CD4-positive, alpha-beta memory T cell (primary cell): Measurements from ENCODE around the gene FAM47A. TPM values are rescaled to one million over a fixed set of nuclear protein-coding genes. Genes with fewer than 3 reads are reported as not detected.

Experiments
- CTCF ChIA-PET: fragments of 350-600 bp; sonication (Branson Sonifier 250); formaldehyde crosslinking; loops from one replicate; lab custom pipeline; 2021; ENCODE audit warnings: inconsistent platforms; ENCODE audit not compliant: partially characterized antibody; lab: Charles Lee
- POLR2A ChIA-PET: fragments of 350-600 bp; sonication (Branson Sonifier 250); formaldehyde crosslinking; loops from one replicate; lab custom pipeline; 2021; ENCODE audit not compliant: partially characterized antibody; lab: Charles Lee
- DNase-seq, 5 donors: peaks; one replicate each; pipeline versions ENCODE4 v3.0.0 to v3.0.0-alpha.2; 2020 to 2022; ENCODE audit warnings: mixed read lengths in 1 of 5
- H3K27ac ChIP-seq: one replicate; pipeline ENCODE4 v1.7.0; 2013; ENCODE audit warnings: low read depth, low read length
- H3K27me3 ChIP-seq: 2 replicates; pipeline ENCODE4 v1.7.0; 2013; ENCODE audit warnings: mild to moderate bottlenecking, low read length, moderate library complexity; ENCODE audit not compliant: insufficient read depth
- H3K36me3 ChIP-seq: 2 replicates; pipeline ENCODE4 v1.7.0; 2013; ENCODE audit warnings: mild to moderate bottlenecking, low read length, moderate library complexity; ENCODE audit not compliant: insufficient read depth
- H3K4me1 ChIP-seq: 2 replicates; pipeline ENCODE4 v1.7.0; 2013; ENCODE audit warnings: mild to moderate bottlenecking, low read length, moderate library complexity; ENCODE audit not compliant: insufficient read depth
- H3K4me3 ChIP-seq, 2 donors: one replicate each; pipeline ENCODE4 v1.7.0; 2013; ENCODE audit warnings: low read length in 2 of 2, mild to moderate bottlenecking in 1 of 2
- H3K9me3 ChIP-seq, 2 donors: one replicate each; pipeline ENCODE4 v1.7.0; 2013; ENCODE audit warnings: low read length in 2 of 2, control low read depth in 1 of 2; ENCODE audit not compliant: control insufficient read depth in 1 of 2
- H3K27ac Mint-ChIP-seq, 7 donors: one replicate each; pipeline ENCODE4 v1.8.0; 2020 to 2021; ENCODE audit warnings: mixed read lengths in 7 of 7, mild to moderate bottlenecking in 6 of 7, inconsistent platforms in 3 of 7, moderate library complexity in 3 of 7
- H3K27me3 Mint-ChIP-seq, 2 donors: one replicate each; pipeline ENCODE4 v1.8.0; 2020 to 2021; ENCODE audit warnings: mixed read lengths in 2 of 2
- H3K36me3 Mint-ChIP-seq, 2 donors: one replicate each; pipeline ENCODE4 v1.8.0; 2020 to 2021; ENCODE audit warnings: mixed read lengths in 2 of 2, inconsistent platforms in 1 of 2, mild to moderate bottlenecking in 1 of 2
- H3K4me1 Mint-ChIP-seq, 4 donors: one replicate each; pipeline ENCODE4 v1.8.0; 2020 to 2021; ENCODE audit warnings: mixed read lengths in 4 of 4, mild to moderate bottlenecking in 1 of 4
- H3K4me3 Mint-ChIP-seq, 8 donors: one replicate each; pipeline ENCODE4 v1.8.0; 2020 to 2021; ENCODE audit warnings: mixed read lengths in 8 of 8, mild to moderate bottlenecking in 7 of 8, moderate library complexity in 6 of 8, inconsistent platforms in 3 of 8
- H3K9me3 Mint-ChIP-seq, 8 donors: one replicate each; pipeline ENCODE4 v1.8.0; 2020 to 2021; ENCODE audit warnings: mixed read lengths in 8 of 8, mild to moderate bottlenecking in 5 of 8, inconsistent platforms in 3 of 8, moderate library complexity in 1 of 8
- intact Hi-C: fragments of 100-400 bp; cut with micrococcal nuclease; formaldehyde crosslinking; loops from one replicate; pipeline ENCODE4 v1.15.1; 2023
- polyA plus RNA-seq, 2 donors: library from polyadenylated mRNA; unstranded; fragments of 300-500 nt; fragmentation: Illumina TruSeq; gene quantifications; one replicate each; pipeline ENCODE4 v1.2.3, GENCODE V29; 2021
- total RNA-seq, 2 experiments: library from RNA; stranded (reverse); gene quantifications; one replicate each; pipeline ENCODE4 v1.2.3, GENCODE V29; 2021

Gene FAM47A
- total RNA-seq (not detected), polyA plus RNA-seq (not detected)

GRCh38 chrX:34132028-34132427 is at the start of gene FAM47A:
Gene FAM47A (minus strand): TSS chrX:34132314. CDS start chrX:34132278, 36 bp downstream.
- H3K4me3 Mint-ChIP-seq, result no peak within 1 kb of the TSS
- Histone ChIP-seq H3K27ac (no peak within 1 kb of the TSS), H3K4me1 (no peaks in the 10 kb centered on the region), H3K27me3 (no peaks in the 10 kb centered on the region), H3K4me3 (no peak within 1 kb of the TSS), H3K9me3 (no peaks in the 10 kb centered on the region), H3K36me3 (no peaks in the 10 kb centered on the region)
- no peaks in the 10 kb centered on the region for H3K36me3 Mint-ChIP-seq
- intact Hi-C loops, result no loop called here
- H3K4me1 Mint-ChIP-seq, result no peaks in the 10 kb centered on the region
- CTCF ChIA-PET, result no interaction called here
- POLR2A ChIA-PET, result no interaction called here
- no peak for DNase-seq
- H3K27me3 Mint-ChIP-seq, result no peaks in the 10 kb centered on the region
- no peak within 1 kb of the TSS for H3K27ac Mint-ChIP-seq
- H3K9me3 Mint-ChIP-seq, result peaks cover 0 to 19% (median 3%) of the 10 kb centered on the region in 8 donors

GRCh38 chrX:34147345-34147744 is 15.2 kb upstream of the FAM47A start:
- Histone ChIP-seq H3K4me3 (no peak overlapping the region), H3K9me3 (no peaks in the 10 kb centered on the region), H3K27ac (no peak overlapping the region), H3K27me3 (no peaks in the 10 kb centered on the region), H3K36me3 (no peaks in the 10 kb centered on the region), H3K4me1 (no peaks in the 10 kb centered on the region)
- intact Hi-C loops, result no loop called here
- POLR2A ChIA-PET, result no interaction called here
- Mint-ChIP-seq H3K9me3 (peaks cover 0 to 5% (median 0%) of the 10 kb centered on the region in 8 donors), H3K27ac (no peak overlapping the region), H3K4me1 (no peaks in the 10 kb centered on the region), H3K36me3 (no peaks in the 10 kb centered on the region), H3K27me3 (no peaks in the 10 kb centered on the region), H3K4me3 (no peak overlapping the region)
- DNase-seq, result no peak
- CTCF ChIA-PET, result no interaction called here

GRCh38 chrX:34146906-34147305 is 14.8 kb upstream of the FAM47A start:
- Histone ChIP-seq H3K4me3 (no peak overlapping the region), H3K36me3 (no peaks in the 10 kb centered on the region), H3K9me3 (no peaks in the 10 kb centered on the region), H3K27me3 (no peaks in the 10 kb centered on the region), H3K27ac (no peak overlapping the region), H3K4me1 (no peaks in the 10 kb centered on the region)
- Mint-ChIP-seq H3K27ac (no peak overlapping the region), H3K4me3 (no peak overlapping the region), H3K4me1 (no peaks in the 10 kb centered on the region), H3K27me3 (no peaks in the 10 kb centered on the region), H3K36me3 (no peaks in the 10 kb centered on the region), H3K9me3 (peaks cover 0 to 5% (median 0%) of the 10 kb centered on the region in 8 donors)
- POLR2A ChIA-PET, result no interaction called here
- CTCF ChIA-PET, result no interaction called here
- no peak for DNase-seq
- intact Hi-C loops, result no loop called here

GRCh38 chrX:34144246-34144645 is 12.1 kb upstream of the FAM47A start:
- Mint-ChIP-seq H3K4me3 (no peak overlapping the region), H3K27ac (no peak overlapping the region), H3K4me1 (no peaks in the 10 kb centered on the region), H3K27me3 (no peaks in the 10 kb centered on the region), H3K36me3 (no peaks in the 10 kb centered on the region), H3K9me3 (peaks cover 0 to 5% (median 0%) of the 10 kb centered on the region in 8 donors)
- Histone ChIP-seq H3K4me1 (no peaks in the 10 kb centered on the region), H3K9me3 (no peaks in the 10 kb centered on the region), H3K4me3 (no peak overlapping the region), H3K27ac (no peak overlapping the region), H3K27me3 (no peaks in the 10 kb centered on the region), H3K36me3 (no peaks in the 10 kb centered on the region)
- intact Hi-C loops, result no loop called here
- DNase-seq, result no peak
- ChIA-PET POLR2A (no interaction called here), CTCF (no interaction called here)

- POLR2A ChIA-PET, result no interaction called here
- Mint-ChIP-seq H3K27me3 (no peaks in the 10 kb centered on the region), H3K36me3 (no peaks in the 10 kb centered on the region), H3K9me3 (peaks cover 0 to 1% (median 0%) of the 10 kb centered on the region in 8 donors), H3K4me3 (no peak overlapping the region), H3K27ac (no peak overlapping the region), H3K4me1 (no peaks in the 10 kb centered on the region)
- Histone ChIP-seq H3K9me3 (no peaks in the 10 kb centered on the region), H3K4me3 (no peak overlapping the region), H3K27me3 (no peaks in the 10 kb centered on the region), H3K36me3 (no peaks in the 10 kb centered on the region), H3K4me1 (no peaks in the 10 kb centered on the region), H3K27ac (no peak overlapping the region)
- no peak for DNase-seq
- intact Hi-C loops, result no loop called here
- CTCF ChIA-PET, result no interaction called here
Measured at GRCh38 chrX:34140816-34141215, 8.7 kb upstream of the FAM47A start.

- intact Hi-C loops, result no loop called here
- Mint-ChIP-seq H3K27me3 (no peaks in the 10 kb centered on the region), H3K4me1 (no peaks in the 10 kb centered on the region), H3K9me3 (peaks cover 0 to 19% (median 3%) of the 10 kb centered on the region in 8 donors), H3K27ac (no peak overlapping the region), H3K36me3 (no peaks in the 10 kb centered on the region), H3K4me3 (no peak overlapping the region)
- Histone ChIP-seq H3K9me3 (no peaks in the 10 kb centered on the region), H3K36me3 (no peaks in the 10 kb centered on the region), H3K4me3 (no peak overlapping the region), H3K4me1 (no peaks in the 10 kb centered on the region), H3K27me3 (no peaks in the 10 kb centered on the region), H3K27ac (no peak overlapping the region)
- POLR2A ChIA-PET, result no interaction called here
- no peak for DNase-seq
- CTCF ChIA-PET, result no interaction called here
Measured at GRCh38 chrX:34130980-34131744, 952 bp downstream of the FAM47A start.

GRCh38 chrX:34130501-34130900 is 1.6 kb downstream of the FAM47A start:
- intact Hi-C loops, result no loop called here
- Histone ChIP-seq H3K9me3 (no peaks in the 10 kb centered on the region), H3K4me3 (no peak overlapping the region), H3K27me3 (no peaks in the 10 kb centered on the region), H3K36me3 (no peaks in the 10 kb centered on the region), H3K4me1 (no peaks in the 10 kb centered on the region), H3K27ac (no peak overlapping the region)
- ChIA-PET POLR2A (no interaction called here), CTCF (no interaction called here)
- Mint-ChIP-seq H3K27me3 (no peaks in the 10 kb centered on the region), H3K36me3 (no peaks in the 10 kb centered on the region), H3K4me3 (no peak overlapping the region), H3K9me3 (peaks cover 0 to 19% (median 3%) of the 10 kb centered on the region in 8 donors), H3K27ac (no peak overlapping the region), H3K4me1 (no peaks in the 10 kb centered on the region)
- DNase-seq, result no peak
